Measurements from ENCODE around the gene SYT3. TPM values are rescaled to one million over a fixed set of nuclear protein-coding genes. Genes with fewer than 3 reads are reported as not detected.
"Not testable (repeated sequence)": the region's sequence is repeated elsewhere in the genome, so short reads cannot be mapped to it uniquely, and the experiment has no call there.

The SYT3 gene
- total RNA-seq, 1 donor from 2014 or later, result not detected

DNA sequence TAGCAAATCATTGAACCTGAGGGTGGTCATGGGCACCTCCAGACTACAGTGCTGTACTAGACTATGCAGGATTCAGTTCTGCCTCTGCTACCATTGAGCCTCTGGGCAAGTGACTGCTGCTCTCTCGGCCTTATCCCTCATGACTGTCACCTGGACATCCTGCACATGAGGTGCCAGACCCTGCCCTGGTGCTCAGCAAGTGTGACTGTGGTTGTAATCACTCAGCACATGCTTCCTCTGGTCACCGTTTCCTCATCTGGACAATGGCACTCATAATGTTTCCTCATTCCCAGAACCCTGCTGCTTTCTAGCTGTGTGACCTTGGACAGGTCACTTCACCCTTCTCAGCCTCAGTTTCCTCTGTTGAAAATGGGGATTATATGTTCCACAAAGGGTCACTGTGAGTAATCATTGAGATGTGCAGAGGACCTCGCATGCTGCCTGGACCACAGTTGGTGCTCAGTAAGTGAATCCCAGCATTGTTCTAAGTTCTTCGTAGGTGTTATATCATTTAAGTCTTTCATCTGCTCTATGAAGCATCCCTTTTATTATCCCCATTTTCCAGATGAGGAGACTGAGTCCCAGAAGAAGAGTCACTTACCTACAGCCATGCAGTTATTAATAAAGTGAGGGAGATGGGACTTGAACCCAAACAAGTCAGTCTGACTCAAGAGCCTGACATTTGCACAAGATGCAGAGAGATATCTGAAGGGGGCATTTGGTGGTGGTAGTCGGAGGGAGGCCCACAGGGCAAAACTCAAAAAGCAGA, 3.2 kb downstream of the SYT3 start:
- intact Hi-C loops (cut with micrococcal nuclease), result no loop called here

GRCh38 chr19:50633973-50634372, 5.7 kb downstream of the SYT3 start:
- intact Hi-C loops (cut with micrococcal nuclease), result no loop called here

GRCh38 chr19:50633359-50633758, 6.3 kb downstream of the SYT3 start:
- intact Hi-C loops (cut with micrococcal nuclease), result no loop called here

DNA sequence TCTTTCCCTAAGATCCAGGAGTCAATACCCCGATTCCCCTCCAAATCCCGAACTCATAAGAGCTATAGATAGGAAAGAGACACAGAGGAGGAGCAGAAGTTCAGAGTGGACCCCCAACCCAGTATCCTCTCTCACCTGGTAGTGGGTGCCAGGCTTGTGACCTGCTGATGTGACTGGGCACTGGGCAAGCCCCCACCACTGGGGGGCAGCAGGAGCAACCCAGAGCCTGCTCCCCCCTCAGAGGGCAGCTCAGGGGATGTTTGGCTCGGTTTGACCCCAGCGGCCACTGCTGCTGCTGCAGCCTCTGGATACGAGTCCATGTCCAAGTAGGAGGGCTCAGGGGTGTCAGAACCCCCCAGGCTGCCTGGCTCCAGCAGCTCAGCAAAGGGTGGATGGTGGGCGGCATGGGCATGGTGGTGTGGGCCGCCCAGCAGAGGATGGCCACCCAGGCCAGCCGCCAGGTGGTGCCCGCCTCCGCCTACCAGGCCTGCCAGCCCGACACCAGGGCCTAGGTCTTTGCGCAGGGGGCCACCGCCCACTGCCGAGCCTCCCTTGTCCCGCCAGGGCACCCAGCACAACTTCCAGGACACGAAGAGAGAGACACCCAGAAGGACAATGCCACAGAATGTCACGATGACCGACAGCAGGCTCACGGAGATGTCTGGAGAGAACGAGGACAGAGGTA, 7.4 kb downstream of the SYT3 start:
- intact Hi-C loops (cut with micrococcal nuclease), result no loop called here

- intact Hi-C loops (cut with micrococcal nuclease), result no loop called here
Observed at GRCh38 chr19:50629801-50630200, 9.9 kb downstream of the SYT3 start.

DNA sequence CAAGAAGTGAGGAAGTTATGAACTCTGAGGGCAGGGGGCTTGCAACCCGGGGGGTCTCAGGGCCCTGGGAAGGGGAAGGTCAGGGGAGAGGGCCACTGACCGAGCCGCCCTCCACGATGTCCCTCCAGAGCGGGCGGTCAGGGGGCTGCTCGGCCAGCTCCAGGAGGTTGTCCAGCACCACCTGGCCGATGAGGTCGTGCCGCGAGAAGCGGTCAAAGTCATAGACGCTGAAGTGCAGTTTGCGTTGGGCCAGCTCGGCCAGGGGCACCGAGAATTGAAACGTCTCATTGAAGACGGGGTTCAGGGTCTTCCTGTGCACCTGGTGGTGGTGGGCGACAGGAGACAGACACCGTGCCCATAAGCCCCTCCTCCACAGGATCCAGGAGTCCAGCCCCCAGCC, 10.5 kb downstream of the SYT3 start:
- intact Hi-C loops (cut with micrococcal nuclease), result no loop called here

DNA sequence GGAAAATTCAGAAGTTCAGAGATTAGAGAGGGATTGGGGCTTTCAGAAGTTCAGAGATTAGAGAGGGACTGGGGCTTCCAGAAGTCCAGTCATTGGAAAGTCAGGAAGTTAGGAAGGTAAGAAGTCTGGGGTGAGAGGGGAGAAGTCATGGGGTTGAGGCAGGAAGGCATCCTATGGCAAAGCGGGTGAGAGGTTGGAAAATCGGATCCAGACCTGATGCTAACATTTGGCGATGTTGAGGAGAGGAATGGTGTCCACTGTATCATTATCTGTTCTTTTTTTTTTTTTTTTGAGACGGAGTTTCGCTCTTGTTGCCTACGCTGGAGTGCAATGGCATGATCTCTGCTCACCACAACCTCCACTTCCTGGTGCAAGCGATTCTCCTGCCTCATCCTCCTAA, 11.1 kb downstream of the SYT3 start:
- intact Hi-C loops (cut with micrococcal nuclease), result no loop called here

GRCh38 chr19:50628146-50628545, 11.5 kb downstream of the SYT3 start:
- intact Hi-C loops (cut with micrococcal nuclease), result no loop called here

DNA sequence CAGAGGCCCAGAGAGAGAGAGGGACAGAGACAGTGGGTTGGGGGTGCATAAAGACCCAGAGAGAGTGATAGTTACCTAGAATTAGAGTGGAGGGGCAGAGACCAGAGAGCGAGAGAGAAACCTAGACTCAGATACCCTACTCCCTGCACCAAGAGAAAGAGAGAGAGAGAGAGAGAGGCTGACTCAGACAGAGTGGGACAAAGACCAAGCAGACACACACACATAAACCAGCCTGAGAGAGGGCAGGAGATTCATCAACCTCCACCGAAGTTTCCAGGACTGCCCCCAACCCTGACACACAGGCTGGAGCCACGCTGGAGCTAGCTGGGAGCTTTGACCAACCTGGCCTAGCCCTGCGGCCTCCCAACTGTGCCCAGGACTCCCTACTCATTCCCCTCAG, 12.9 kb downstream of the SYT3 start:
- intact Hi-C loops (cut with micrococcal nuclease), result no loop called here

- intact Hi-C loops (cut with micrococcal nuclease), result no loop called here
Observed at GRCh38 chr19:50626011-50626410, 13.7 kb downstream of the SYT3 start.

DNA sequence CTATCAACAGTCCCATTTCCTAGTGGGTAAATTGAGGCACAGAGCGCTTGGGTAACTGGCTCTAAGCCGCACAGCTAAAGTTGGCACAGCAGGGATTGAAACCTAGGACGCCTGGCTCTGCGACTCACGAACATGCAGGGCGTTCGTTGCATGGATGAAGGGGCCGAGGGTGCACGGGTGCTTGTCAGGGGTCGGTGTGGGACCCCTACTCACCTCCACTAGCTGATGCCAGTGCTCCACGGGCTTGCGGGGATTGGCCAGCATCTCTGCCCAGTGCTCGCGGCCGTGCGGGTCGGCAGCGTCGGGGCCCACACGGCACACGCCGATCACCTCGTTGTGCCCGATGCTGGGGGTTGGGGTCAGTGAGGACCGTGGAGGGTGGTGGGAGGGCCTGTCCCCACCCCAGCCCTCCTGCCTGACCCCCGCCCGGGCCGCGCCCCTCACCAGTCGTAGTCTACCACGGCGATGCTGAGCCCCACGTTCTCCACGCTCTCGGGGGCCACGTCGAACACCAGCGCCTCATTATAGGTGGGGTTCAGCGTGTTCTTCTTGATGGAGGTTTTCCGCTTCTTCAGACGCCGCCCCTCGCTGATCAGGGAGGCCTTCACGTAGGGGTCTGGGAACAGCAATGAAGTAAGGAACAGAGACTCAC, 14.6 kb downstream of the SYT3 start:
- intact Hi-C loops (cut with micrococcal nuclease), result no loop called here

- intact Hi-C loops (cut with micrococcal nuclease), result not testable (repeated sequence)
Observed at GRCh38 chr19:50620394-50620906, 19.2 kb downstream of the SYT3 start.

- intact Hi-C loops (cut with micrococcal nuclease), result not testable (repeated sequence)
Observed at GRCh38 chr19:50619184-50619583, 20.5 kb downstream of the SYT3 start.

- intact Hi-C loops (cut with micrococcal nuclease), result not testable (repeated sequence)
Observed at GRCh38 chr19:50618379-50618778, 21.3 kb downstream of the SYT3 start.

- intact Hi-C loops (cut with micrococcal nuclease), result not testable (repeated sequence)
Observed at GRCh38 chr19:50612504-50613404, 26.9 kb downstream of the SYT3 start.

DNA sequence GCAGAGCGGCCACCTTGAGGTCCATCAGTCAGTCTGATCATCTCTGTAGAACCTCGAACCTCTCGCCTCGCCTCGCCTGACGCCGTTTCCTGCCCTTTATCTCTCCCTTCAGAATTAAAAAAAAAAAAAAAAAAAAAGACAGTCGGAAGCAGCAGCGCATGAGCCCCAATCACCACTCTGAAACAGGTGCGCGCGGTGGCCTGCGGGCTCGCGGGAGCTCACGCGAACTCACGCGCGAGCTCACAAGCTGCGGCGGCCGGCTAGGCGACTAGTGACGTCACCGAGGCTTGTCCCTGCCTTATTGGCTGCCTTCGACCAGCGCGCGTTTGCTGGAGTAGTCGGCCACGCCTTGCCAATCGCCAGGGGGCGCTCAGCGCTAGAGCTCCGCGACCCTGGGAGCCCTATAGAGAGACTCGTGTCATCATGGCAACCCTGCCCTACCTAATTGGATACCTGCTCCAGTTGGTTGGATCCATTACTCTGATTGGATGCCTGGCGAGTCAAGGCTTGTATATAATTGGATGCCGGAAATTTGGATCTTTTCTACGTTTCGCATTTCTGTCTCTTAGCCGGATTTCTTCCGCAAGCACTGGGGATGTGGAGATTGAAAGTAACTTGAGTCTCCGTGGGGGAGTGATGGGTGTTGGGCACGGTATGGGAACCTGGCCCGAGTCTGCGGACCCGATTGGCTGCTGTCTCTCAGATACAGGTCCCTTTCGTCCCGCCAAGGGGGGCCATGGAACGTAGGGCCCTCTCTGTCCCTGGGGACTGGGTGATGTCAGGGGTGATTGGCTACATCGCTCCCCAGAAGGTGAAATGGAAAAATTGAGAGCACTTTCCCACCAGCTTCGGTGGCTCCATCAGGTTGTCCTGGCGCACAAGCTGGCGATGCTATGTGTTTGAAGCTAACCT, 31.6 kb downstream of the SYT3 start:
- intact Hi-C loops (cut with micrococcal nuclease), result no loop called here

DNA sequence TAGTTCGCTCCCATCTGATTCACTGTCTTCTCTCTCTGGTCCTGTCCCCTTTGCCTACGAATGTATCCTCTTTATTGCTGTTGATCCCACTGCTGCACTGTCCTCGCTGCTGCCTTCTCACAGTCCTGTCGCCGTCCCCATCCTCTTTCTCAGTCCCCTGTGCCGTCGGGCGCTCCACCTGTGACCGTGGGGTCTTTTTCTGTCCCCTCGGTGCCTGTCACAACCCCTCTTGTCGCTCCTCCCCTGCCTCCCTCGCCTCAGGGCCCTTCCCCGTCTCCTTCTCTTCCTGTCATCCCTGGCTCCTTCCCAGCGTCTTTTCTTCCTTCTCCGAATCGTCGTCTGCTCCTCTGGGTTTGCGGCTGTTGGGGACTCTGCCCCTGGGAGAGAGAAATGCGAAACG, 32.3 kb downstream of the SYT3 start:
- intact Hi-C loops (cut with micrococcal nuclease), result no loop called here

DNA sequence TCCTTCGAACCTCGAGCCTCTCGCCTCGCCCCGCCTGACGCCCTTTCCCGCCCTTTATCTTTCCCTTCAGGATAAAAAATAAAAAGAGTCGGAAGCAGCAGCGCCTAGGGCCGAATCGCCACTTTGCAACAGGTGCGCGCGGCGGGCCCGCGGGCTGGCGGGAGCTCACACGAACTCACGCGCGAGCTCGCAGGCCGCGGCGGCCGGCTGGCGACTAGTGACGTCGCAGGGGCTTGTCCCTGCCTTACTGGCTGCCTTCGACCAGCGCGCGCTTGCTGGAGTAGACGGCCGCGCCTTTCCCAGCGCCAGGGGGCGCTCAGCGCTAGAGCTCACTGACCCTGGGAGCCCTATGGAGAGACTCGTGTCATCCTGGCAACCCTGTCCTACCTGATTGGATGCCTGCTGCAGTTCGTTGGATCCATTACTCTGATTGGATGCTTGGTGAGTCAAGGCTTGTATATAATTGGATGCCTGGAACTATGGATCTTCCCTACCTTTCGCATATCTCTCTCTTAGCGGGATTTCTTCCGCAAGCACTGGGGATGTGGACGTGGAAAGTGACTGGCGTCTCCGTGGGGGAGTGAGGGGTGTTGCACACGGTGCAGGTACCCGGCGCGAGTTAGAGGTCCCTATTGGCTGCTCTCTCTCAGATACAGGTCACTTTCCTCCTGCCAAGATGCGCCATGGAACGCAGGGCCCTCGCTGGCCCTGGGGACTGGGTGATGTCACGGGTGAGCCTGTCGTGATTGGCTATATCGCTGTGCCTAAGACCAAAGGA, 33.4 kb downstream of the SYT3 start:
- intact Hi-C loops (cut with micrococcal nuclease), result not testable (repeated sequence)

Measured in T-helper 2 cell treated with Interferon-gamma antibody and Interleukin-4, amounts not matched to agents 100 ng/mL and 5 ng/mL, for 36 hours (primary cell).